GM18858 (cell line): ENCODE data around the gene HEPACAM.
"Not testable (repeated sequence)": the region's sequence is repeated elsewhere in the genome, so short reads cannot be mapped to it uniquely, and the experiment has no call there.

Source experiments
- ATAC-seq: cut with Tn5 transposase; IDR thresholded peaks from one replicate; pipeline ENCODE4 v1.9.1; 2021; ENCODE audit not compliant: unreplicated experiment

HEPACAM gene, protein sequence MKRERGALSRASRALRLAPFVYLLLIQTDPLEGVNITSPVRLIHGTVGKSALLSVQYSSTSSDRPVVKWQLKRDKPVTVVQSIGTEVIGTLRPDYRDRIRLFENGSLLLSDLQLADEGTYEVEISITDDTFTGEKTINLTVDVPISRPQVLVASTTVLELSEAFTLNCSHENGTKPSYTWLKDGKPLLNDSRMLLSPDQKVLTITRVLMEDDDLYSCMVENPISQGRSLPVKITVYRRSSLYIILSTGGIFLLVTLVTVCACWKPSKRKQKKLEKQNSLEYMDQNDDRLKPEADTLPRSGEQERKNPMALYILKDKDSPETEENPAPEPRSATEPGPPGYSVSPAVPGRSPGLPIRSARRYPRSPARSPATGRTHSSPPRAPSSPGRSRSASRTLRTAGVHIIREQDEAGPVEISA

DNA sequence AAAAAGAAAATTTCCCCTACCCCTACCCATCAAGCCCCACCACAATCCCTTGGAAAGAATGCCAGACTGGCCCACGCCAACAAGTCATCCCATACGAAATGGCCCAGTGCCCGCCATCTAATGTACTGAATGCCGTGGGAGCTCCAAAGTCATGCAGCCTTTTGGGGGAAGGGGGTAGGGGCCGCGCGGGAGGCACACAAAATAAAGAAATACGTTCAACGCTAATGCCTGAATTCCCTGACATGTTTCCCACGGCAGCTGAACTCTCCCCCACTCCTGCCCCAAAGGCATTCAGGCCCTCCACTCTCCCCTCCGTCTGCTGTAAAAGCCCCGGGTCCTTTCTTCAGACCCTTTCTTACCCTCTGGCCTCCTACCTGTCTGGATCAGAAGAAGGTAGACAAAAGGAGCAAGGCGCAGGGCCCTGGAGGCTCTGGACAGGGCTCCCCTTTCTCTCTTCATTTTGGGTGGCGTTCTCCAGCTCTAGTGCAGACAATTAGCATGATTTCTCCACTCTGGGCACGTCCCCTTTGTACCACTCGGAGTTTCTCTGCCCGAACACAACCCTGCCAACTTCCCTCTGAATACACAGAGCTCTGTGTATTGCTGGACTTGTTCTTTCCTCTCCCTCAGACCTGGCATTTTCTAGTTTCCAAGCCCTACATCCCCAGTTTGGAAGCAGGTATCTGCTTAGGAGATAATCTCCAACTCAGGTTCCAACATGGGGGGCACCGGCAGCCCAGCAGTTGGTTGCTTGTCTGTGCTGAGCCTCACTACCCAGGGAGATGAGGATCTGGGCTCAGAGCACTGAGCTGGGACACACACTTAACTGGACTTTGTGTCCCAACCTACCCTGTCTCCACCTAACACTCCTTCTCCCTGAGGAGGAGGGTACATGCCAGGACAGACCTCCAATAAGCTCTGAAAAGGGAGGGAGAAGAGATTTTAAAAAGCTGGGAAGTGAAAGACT lies at the start of gene HEPACAM:
Gene HEPACAM, minus strand, starts transcription at position 500 of the 967 bp plus-strand sequence. Its CDS starts 41 bp downstream, at position 459.
- ATAC-seq = no peak

DNA sequence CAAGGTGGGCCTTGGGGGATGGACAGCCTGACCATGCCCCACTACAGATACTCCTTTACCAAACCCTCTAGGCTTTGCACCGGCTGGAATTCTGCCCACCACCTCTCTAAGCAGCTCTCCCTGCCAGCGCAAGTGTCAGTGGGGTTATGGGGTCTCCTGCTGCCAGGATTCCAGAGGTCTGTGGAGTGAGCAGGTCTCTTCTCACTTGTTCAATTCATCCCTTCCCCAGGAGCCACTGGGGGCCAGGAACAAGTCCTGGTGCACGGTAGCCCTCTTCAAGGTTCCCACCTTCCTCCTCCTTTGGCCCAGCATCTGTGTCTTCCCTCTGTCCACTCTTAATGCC lies 48.6 kb upstream of the HEPACAM start:
- no peak for ATAC-seq

DNA sequence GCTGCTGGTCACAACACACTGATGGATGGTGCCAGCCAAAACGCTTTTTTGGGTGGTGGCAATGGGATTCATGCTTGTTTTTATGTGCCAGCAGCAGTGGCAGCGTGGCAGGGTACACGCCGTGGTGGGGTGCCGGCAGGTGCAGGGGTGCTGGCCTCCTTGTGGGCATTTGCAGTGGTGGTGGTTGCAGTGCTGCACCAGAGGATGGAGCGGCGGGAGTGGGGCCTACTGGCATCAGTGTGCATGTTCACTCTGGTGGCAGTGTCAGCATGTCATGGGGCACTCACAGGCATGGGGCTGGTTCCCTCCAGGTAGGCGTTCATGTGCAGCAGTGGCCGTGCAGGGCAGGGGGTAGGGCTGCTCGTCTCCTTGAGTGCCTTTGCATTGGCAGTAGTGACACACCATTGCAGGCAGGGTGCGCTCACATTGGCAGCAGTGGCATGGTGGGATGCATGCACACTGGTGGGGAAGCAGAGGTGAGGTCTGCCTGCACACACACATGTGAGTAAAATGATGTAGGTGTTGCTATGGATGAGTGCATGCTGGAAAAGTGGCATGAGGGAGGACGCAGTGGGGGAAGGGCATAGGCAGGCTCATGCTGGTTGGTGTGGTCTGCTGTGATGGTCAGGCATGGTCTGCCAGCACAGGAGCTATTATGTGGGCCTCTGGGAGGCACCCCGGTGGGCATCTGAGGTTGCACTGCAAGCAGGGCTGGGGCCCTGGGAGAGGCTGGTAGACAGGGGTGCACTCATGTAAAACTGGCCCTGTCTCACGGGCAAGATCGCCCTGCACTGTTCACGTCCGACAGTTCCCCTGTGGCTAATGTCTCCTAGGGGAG lies 48.0 kb upstream of the HEPACAM start:
- ATAC-seq = no peak

DNA sequence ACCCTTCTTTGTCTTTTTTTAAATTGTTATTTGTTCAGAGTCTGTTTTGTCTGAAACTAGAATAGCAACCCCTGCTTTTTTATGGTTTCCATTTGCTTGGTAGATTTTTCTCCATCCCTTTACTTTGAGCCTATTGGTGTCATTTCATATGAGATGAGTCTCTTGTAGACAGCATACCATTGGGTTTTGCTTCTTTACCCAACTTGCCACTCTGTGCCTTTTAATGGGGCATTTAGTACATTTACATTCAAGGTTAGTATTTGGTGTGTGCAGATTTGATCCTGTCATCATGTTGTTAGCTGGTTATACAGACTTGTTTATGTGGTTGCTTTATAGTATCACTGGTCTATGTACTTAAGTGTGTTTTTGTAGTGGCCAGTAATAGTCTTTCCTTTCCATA lies 46.2 kb upstream of the HEPACAM start:
- no peak for ATAC-seq

DNA sequence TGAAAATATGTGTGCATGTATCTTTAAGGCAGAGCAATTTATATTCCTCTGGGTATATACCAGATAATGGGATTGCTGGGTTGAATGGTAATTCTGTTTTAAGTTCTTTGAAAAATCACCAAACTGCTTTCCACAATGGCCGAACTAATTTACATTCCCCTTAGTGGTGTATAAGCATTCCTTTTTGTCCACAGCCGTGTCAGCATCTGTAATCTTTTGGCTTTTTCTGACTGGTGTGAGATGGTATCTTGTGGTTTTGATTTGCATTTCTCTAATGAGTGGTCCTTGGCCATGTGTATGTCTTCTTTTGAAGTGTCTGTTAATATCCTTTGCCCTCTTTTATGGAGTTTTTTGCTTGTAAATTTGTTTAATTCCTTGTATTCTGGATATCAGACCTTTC lies 42.5 kb upstream of the HEPACAM start:
- no peak for ATAC-seq

DNA sequence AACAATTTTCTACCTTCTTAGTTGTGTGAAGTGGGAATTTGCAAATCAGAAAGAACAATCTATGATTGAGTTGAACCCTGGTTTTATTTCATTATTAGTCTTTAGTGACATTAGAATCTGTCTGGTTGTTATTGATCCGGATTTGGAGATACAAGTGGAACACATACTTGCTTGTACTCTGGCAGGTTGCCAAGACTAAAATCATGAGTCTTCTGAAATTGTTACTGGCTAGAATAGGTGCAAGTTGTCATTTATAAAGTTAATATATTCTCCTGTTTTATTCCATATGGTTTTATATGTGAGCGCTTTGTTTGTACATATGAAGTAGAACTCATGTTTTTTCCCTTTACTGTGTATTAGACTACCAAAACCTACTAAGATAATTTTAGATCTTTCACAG lies 41.2 kb upstream of the HEPACAM start:
- ATAC-seq = no peak

DNA sequence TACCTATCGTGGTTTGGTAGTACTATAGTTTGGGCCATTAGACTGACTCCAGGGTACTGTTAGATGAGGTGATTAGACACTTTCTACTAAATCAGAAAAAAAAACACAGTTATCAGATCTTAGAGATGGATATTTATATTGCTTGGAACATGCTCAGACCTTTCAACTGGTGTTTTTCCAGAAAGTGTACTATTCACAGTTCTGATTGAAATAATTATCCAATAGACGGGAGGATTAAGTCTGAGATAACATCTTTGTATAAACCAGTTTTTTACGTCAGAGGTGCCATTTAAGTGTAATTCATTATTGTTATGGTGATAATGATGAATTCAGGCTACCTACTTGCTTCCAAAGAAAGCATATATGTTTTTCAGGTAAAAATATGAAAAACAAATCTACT lies 40.7 kb upstream of the HEPACAM start:
- no peak for ATAC-seq

DNA sequence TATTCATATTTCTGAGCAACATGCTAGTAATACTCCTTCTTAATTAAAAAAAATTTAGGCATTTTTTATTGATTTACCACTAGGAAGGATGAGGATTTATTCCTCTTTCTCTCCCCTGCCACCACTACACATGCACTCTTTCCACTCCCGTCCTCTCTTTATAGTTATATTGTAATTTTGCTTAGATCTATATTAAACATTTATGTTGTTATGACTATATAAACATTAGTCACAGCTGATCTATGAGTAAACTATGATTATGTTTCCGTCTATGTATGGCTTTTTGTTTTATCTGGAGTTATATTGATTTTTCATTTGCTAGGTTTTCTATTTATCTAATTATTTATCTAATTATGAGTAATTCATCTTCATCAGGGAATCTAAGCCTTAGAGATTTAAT lies 36.0 kb upstream of the HEPACAM start:
- ATAC-seq = no peak

DNA sequence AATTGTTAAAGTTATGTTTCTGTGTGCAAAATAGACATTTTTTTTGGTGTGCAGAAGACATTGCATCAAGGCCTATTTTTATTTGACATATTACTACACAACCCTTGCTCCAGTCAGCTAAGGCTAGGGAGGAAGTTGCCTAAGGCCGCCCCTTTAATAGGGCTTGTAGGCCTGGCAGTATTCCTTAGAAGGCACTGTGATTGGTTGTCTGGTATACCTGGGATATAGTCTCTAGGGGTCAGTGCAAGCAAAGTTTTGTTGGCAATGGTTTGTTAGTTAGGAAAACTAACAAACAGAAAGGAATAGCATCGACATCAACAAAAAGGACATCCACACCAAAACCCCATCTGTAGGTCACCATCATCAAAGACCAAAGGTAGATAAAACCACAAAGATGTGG lies 35.1 kb upstream of the HEPACAM start:
- ATAC-seq = no peak

DNA sequence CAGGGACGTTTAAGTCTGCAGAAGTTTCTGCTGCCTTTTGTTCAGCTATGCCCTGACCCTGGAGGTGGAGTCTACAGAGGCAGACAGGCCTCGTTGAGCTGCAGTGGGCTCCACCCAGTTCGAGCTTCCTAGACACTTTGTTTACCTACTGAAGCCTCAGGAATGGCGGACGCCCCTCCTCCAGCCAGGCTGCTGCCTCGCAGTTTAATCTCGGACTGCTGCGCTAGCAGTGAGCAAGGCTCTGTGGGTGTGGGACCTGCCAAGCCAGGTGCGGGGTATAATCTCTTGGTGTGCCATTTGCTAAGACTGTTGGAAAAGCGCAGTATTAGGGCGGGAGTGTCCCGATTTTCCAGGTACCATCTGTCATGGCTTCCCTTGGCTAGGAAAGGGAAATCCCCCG lies 32.4 kb upstream of the HEPACAM start:
- not testable (repeated sequence) for ATAC-seq

DNA sequence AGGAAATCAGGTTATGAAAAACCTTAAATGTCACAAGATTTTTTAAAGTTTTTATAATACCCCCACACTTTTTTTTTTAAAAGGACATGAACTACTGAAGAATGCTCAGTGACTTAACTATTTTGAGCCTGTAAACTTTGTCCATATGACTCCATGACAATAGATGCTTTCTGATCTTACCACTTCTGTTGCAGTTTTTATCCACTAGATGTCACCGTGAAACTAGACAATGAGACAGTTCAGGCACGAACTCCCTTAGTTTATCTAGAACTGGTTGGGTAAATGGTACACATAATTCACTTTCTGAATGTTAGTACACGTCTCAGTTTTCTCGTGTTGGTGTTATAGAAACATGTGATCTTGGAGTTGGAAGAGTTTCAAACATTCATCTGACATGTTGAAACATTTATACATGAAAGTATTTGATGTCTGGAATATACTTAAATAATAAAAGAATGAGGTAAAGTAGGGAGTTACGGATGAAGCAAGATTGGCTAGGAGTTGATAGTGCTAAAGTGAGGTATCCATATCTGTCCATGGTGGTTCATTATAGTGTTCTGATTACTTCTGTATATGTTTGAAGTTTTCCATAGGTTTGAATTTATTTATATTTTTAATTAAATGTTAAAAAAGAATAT lies 26.2 kb upstream of the HEPACAM start:
- peak; percentile 81 for ATAC-seq

DNA sequence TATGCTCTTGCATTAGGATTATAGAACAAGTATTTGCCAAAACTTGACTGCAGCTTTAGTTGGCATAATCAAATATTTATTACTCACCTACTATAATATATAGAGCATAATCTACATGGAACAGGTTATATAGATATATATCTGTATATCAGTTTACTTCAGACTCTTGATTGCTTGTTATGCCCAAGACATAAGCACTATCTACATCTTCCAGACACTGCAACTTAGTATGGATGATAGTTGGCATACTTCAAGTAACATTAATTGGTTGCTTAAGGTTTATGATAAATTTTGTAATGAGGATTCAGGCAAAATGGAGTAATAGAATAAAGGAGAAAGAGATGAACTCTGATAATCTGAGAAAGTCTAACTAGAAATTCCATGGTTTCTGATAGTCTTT lies 19.2 kb upstream of the HEPACAM start:
- ATAC-seq = no peak

DNA sequence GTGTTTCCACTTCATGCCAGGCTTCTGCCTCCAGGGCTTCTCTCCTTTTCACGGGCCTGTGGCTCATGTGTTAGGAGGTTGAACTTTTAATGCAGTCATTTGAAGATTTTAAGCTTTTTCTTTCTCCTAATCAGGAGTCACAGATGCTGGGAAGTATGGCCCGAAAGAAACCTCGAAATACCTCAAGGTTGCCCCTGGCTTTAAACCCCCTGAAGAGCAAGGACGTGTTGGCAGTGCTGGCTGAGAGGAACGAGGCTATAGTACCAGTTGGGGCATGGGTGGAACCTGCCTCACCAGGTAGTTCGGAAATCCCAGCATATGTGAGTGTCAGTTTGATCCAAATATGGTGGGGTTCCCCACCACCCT lies 18.7 kb upstream of the HEPACAM start:
- no peak for ATAC-seq

DNA sequence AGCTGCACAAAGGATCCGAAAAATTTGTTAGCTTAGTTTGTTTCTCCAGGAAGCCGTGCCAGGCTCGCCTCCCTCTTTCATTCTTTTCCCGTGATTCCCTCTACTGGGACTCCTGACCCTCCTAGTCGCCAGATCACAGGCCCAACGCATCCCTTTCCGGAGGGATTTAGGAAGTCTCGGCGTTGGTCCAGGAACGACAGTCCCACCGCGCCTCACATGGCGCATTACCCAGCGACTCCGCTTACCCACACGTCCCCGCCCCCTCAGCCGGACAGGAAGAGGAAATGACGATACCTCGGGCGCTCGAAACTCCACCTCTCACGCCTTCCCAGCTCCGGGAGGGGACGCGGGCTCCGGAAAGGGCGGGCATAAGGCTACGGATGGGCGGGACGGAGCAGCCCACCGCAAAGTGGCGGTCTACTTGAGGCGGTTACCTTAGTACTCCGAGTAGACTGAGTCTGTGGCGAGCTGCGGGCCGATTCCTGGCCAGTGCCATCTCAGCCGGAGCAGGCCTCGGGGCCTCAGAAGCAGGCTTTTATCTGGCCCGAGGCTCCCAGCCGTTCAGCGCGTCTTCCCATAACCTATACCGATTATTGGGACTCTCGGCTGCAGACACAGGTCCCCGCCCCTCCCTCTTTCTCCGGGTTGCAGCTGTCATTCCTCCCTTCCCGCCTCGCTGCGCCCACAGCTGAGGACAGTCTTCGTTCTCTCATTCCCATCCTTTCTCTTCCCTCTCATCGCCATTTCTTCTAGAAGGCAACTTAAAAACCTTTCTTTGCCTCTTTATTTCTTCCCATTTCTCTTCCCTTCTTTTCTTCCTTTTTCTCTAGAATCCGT lies 18.1 kb upstream of the HEPACAM start, which contains the start of gene CCDC15:
Gene CCDC15, plus strand, starts transcription at position 450 of the 837 bp plus-strand sequence. CDS start 531 bp downstream, outside the sequence.
- peak; percentile 95 for ATAC-seq

DNA sequence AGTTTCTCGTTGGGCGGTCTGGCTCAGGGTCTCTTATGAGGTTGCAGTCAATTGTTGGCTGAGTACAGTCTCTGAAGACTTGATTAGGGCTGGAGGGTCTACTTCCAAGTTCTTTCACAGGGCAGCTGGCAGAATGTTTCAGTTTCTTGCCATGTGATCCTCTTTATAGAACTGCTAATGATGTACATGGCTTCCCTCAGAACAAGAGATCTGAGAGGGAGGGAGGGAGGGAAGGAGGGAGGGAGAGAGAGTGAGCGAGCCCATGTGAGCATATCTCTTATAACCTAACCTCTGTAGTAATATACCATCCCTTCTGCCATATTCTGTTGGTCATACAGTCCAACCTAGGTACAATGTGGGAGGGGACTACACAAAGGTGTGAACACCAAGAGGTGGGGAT lies 15.5 kb upstream of the HEPACAM start:
- no peak for ATAC-seq

DNA sequence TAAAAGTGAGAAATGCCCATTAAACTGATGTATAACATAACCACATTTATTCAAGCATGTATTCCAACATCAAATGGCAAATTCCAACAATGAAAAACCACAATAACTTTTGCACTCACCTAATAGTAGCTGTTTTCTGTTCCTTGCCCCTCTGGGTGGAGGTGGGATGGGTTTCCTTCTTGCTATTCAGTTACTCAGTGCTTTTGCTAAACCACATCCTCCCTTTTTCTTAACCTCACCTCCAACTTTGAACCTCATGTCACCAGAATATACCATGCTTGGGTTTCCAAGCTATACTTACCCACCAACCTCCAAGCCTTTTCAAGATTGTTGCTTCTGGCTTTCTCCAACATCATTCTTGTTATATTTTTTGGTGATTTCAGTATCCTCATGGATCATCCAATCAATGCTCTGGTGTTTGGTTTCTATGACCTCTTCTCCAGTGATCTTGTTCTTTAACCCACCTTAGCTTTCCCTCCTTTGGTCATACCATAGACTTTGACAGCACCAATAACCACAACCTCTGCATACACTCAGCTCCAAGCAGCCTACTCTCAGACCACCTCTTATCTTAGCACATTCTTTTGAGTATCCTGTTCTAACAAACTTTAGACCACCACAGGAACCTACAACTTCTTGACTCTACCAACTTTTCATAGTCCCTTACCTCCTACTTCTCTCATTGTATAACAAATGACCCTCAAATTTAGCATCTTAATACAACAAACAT lies 14.9 kb upstream of the HEPACAM start:
- no peak for ATAC-seq

DNA sequence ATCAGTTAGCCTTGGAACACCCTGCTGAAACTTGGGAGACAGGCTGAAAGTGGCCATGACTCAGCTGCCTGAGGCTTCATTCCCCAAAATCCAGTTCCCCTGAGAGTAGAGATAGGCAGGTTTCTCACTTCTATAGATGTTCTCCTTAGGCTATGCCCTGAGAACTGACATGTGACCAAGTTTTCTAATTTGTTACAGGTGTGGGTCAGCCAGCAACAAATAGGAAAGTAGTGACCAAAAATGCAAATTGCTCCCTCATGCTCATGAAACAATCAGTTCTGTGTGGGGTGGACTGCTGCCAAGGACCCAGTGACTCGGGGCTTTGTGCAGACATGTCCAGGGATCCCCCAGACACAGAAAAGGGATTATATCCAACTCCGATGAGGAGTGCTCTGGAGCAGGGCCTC lies 10.9 kb upstream of the HEPACAM start:
- no peak for ATAC-seq

DNA sequence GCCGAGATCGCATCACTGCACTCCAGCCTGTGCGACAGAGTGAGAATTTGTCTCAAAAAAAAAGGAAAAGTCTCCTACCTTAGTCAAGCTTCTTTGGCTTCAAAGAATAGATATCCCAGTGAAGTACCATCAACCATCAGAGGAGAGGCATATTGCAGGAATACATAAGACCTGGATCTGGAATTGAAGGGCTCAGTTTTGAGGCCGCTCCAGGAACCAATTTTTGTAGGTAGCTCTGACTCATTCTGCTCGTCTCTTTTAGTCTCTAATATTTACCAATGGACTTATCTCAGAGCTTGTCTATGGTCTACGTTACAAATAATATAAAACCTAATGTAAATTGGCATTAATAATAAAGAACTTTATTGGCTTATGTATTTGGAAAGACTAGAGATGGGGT lies 10.0 kb upstream of the HEPACAM start:
- no peak for ATAC-seq

DNA sequence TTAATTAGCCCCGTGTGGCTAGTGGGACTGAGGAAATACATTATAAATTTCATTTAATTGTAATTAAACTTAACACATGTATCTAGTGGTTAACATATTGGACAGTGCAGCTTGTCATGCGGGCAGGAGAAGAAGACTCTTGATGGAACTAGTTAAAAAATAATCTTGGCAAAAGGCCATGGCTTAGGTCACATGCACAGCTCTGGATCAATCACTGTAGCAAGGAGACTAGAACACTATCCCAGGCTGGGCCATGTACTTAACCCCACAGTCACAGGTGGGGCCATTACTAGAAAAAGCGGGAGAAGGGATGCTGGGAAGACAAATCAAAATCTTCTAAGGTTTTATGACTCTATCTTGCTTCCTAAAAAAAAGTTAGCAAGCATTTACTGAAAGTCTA lies 8.7 kb upstream of the HEPACAM start:
- ATAC-seq = no peak
